RWPE2 (cell line): Measurements from ENCODE around the gene BLVRA.
A peak's percentile ranks its signal among the peaks of the same experiment; 100 is the strongest.
"Not testable (repeated sequence)": the region's sequence is repeated elsewhere in the genome, so short reads cannot be mapped to it uniquely, and the experiment has no call there.

ENCODE experiments used
- ATAC-seq: fragments of 200-7000 bp; cut with Tn5 transposase; 3 replicates; pipeline ENCODE4 v1.9.1; 2021; ENCODE audit warnings: low read depth
- DNase-seq: peaks from one replicate; pipeline ENCODE4 v3.0.0-alpha.2; 2020; ENCODE audit warnings: low spot score
- H3K27ac ChIP-seq: fragments of 450-650 bp; 2 replicates; pipeline ENCODE4 v1.5.1; 2017; ENCODE audit warnings: mild to moderate bottlenecking; ENCODE audit not compliant: poor library complexity, severe bottlenecking
- H3K27me3 ChIP-seq: fragments of 250-450 bp; sonication (Bioruptor Pico); 2 replicates; pipeline ENCODE4 v1.5.1; 2021; ENCODE audit warnings: mild to moderate bottlenecking, moderate library complexity; ENCODE audit not compliant: insufficient read depth, poor library complexity, severe bottlenecking
- H3K36me3 ChIP-seq: fragments of 250-450 bp; sonication (Bioruptor Pico); 2 replicates; pipeline ENCODE4 v1.5.1; 2020; ENCODE audit warnings: low read depth, mild to moderate bottlenecking, moderate library complexity
- H3K4me1 ChIP-seq: fragments of 250-450 bp; sonication (Bioruptor Pico); 2 replicates; pipeline ENCODE4 v1.5.1; 2021; ENCODE audit warnings: mild to moderate bottlenecking, moderate library complexity; ENCODE audit not compliant: insufficient read depth, poor library complexity, severe bottlenecking
- H3K4me3 ChIP-seq: fragments of 250-450 bp; sonication (Bioruptor Pico); 2 replicates; pipeline ENCODE4 v1.5.1; 2021; ENCODE audit warnings: mild to moderate bottlenecking, moderate library complexity; ENCODE audit not compliant: severe bottlenecking
- H3K9me3 ChIP-seq: fragments of 250-450 bp; sonication (Bioruptor Pico); 2 replicates; pipeline ENCODE4 v1.5.1; 2021; ENCODE audit warnings: mild to moderate bottlenecking, moderate library complexity; ENCODE audit not compliant: severe bottlenecking
- CTCF ChIP-seq: fragments of 450-650 bp; IDR thresholded peaks from one replicate; pipeline ENCODE4 v1.5.1; 2017; ENCODE audit warnings: mild to moderate bottlenecking, moderate library complexity; ENCODE audit not compliant: poor library complexity, severe bottlenecking

The BLVRA gene

GRCh38 chr7:43799605-43800004 lies 41.1 kb downstream of the BLVRA start:
- Histone ChIP-seq H3K36me3 (peaks cover 33% of the 10 kb centered on the region), H3K4me3 (no peak overlapping the region), H3K9me3 (no peaks in the 10 kb centered on the region), H3K27ac (no peak overlapping the region), H3K27me3 (no peaks in the 10 kb centered on the region), H3K4me1 (no peaks in the 10 kb centered on the region)
- no peak for DNase-seq
- ATAC-seq, result 0 out of 3 replicates have a peak, but pooled peaks have one; percentile 27
- TF ChIP-seq CTCF, result peak; percentile 14

- no peaks in the 10 kb centered on the region for H3K4me1 ChIP-seq
- no peak overlapping the region for H3K4me3 ChIP-seq
- no peak for TF ChIP-seq CTCF
- DNase-seq (no peak), ATAC-seq (no peak)
- no peaks in the 10 kb centered on the region for H3K27me3 ChIP-seq
- H3K9me3 ChIP-seq, result no peaks in the 10 kb centered on the region
- H3K36me3 ChIP-seq, result peaks cover 38% of the 10 kb centered on the region
- no peak overlapping the region for H3K27ac ChIP-seq
These were observed 45.4 kb downstream of the BLVRA start for GRCh38 chr7:43803865-43804264.

- H3K4me1 ChIP-seq, result no peaks in the 10 kb centered on the region
- no peak for DNase-seq
- no peak overlapping the region for H3K27ac ChIP-seq
- ATAC-seq, result no peak
- no peaks in the 10 kb centered on the region for H3K27me3 ChIP-seq
- peaks cover 20% of the 10 kb centered on the region for H3K36me3 ChIP-seq
- no peak for TF ChIP-seq CTCF
- H3K9me3 ChIP-seq, result no peaks in the 10 kb centered on the region
- H3K4me3 ChIP-seq, result no peak overlapping the region
These were observed 49.9 kb downstream of the BLVRA start for GRCh38 chr7:43808410-43808809.

- ATAC-seq, result peak; percentile 35; the same call in 2 of the 3 replicates
- DNase-seq, H3K27ac ChIP-seq, H3K4me3 ChIP-seq, H3K27me3 ChIP-seq, H3K36me3 ChIP-seq, H3K4me1 ChIP-seq, H3K9me3 ChIP-seq: not testable (repeated sequence)
- peak; percentile 49 for TF ChIP-seq CTCF
These were observed 51.9 kb downstream of the BLVRA start for GRCh38 chr7:43810195-43810941.

- no peak overlapping the region for H3K4me3 ChIP-seq
These were observed 56.9 kb downstream of the BLVRA start for GRCh38 chr7:43815373-43815772.

GRCh38 chr7:43816046-43816797 lies 57.7 kb downstream of the BLVRA start:
- DNase-seq, ATAC-seq, H3K4me1 ChIP-seq: not testable (repeated sequence)

More at GRCh38 chr7:43815373-43815772, 56.9 kb downstream of the BLVRA start:
- H3K36me3 ChIP-seq, result no peaks in the 10 kb centered on the region
- H3K27me3 ChIP-seq, result no peaks in the 10 kb centered on the region
- no peaks in the 10 kb centered on the region for H3K4me1 ChIP-seq
- H3K27ac ChIP-seq, result no peak overlapping the region
- ATAC-seq, result no peak
- no peak for DNase-seq
- no peaks in the 10 kb centered on the region for H3K9me3 ChIP-seq
- TF ChIP-seq CTCF, result no peak

GRCh38 chr7:43823425-43823824 lies 64.9 kb downstream of the BLVRA start:
- DNase-seq, H3K27ac ChIP-seq, H3K4me3 ChIP-seq, ATAC-seq, H3K9me3 ChIP-seq, H3K4me1 ChIP-seq, H3K27me3 ChIP-seq, H3K36me3 ChIP-seq: not testable (repeated sequence)

More at GRCh38 chr7:43816046-43816797, 57.7 kb downstream of the BLVRA start:
- H3K27ac ChIP-seq, H3K36me3 ChIP-seq, H3K4me3 ChIP-seq, H3K27me3 ChIP-seq, H3K9me3 ChIP-seq: not testable (repeated sequence)
